Adrenal gland (tissue), 12 donors: Measurements from ENCODE around the gene PIK3CB. TPM values are rescaled to one million over a fixed set of nuclear protein-coding genes. Genes with fewer than 3 reads are reported as not detected.

Experiments used
- DNase-seq, 7 donors: peaks; one replicate each; pipeline ENCODE4 v3.0.0-alpha.2; 2019 to 2020
- H3K27ac ChIP-seq, 5 donors: fragments of 200-600 bp; sonication (generic) in 4 of 5; 1 replicate in 3 of 5; 2 replicates in 2 of 5; pipeline versions ENCODE4 v1.5.1 to v1.8.0; 2016 to 2020; ENCODE audit warnings: mild to moderate bottlenecking in 1 of 5
- H3K27me3 ChIP-seq: fragments of 200-600 bp; 2 replicates; pipeline ENCODE4 v1.8.0; 2021
- H3K36me3 ChIP-seq, 2 donors: fragments of 200-600 bp; replicated peaks in 1 of 2; 1 replicate in 1 of 2; 2 replicates in 1 of 2; pipeline versions ENCODE4 v1.5.1 to v1.8.0; 2018 to 2022
- H3K4me1 ChIP-seq, 2 donors: fragments of 200-600 bp; replicated peaks in 1 of 2; 1 replicate in 1 of 2; 2 replicates in 1 of 2; pipeline versions ENCODE4 v1.5.1 to v1.8.0; 2018 to 2021
- H3K4me3 ChIP-seq, 4 donors: fragments of 200-600 bp; sonication (generic) in 3 of 4; one replicate each; pipeline ENCODE4 v1.5.1; 2016 to 2018
- H3K9me3 ChIP-seq, 3 donors: fragments of 200-600 bp; sonication (generic) in 1 of 3; replicated peaks in 1 of 3; 1 replicate in 2 of 3; 2 replicates in 1 of 3; pipeline versions ENCODE4 v1.5.1 to v1.8.0; 2016 to 2021
- POLR2A ChIP-seq, 2 donors: fragments of 450-650 bp; IDR thresholded peaks; one replicate each; pipeline ENCODE4 v1.6.1; 2017; ENCODE audit warnings: antibody characterized with exemption in 2 of 2, mild to moderate bottlenecking in 2 of 2, moderate library complexity in 1 of 2
- WGBS, 4 donors: extraction: QIAGEN DNeasy Blood & Tissue Kit in 2 of 4; methylation state at CpG; one replicate each; pipeline versions ENCODE4 v1.1.5 to v1.1.7; 2013 to 2017; 5-methylcytosine and 5-hydroxymethylcytosine counted together
- intact Hi-C, 2 donors: fragments of 100-400 bp; cut with DNase I; formaldehyde crosslinking; loops; one replicate each; pipeline versions ENCODE4 v1.14.1 to v1.15.0; 2022 to 2023
- polyA plus RNA-seq, 3 donors: library from polyadenylated mRNA; stranded (reverse); fragments of 200-250 nt in 2 of 3; fragments of 350-450 nt in 1 of 3; fragmentation: Illumina TruSeq in 1 of 3; extraction: RNeasy Lipid Tissue Mini Kit (QIAGEN cat#74804) in 1 of 3; gene quantifications; one replicate each; pipeline ENCODE4 v1.2.3, GENCODE V29; 2013 to 2014
- total RNA-seq, 9 donors: library from RNA; depleted of rRNA in 4 of 9; stranded (reverse); fragments of >200 nt in 4 of 9; fragments of 120-200 nt in 1 of 9; fragmentation: NEBNext Ultra II Directional in 1 of 9; extraction: Animal tissue kit (Norgen Biotek cat#: 25700) in 1 of 9; gene quantifications; one replicate each; pipeline versions ENCODE4 v1.1.0 to v1.2.4, GENCODE V29; 2013 to 2023
- TF ChIP-seq, protein P1 (sequence below), 6 experiments: fragments of 450-650 bp in 4 of 6; fragments of 200-600 bp in 2 of 6; sonication (generic) in 1 of 6; IDR thresholded peaks; 1 replicate in 5 of 6; 2 replicates in 1 of 6; pipeline versions ENCODE4 v1.5.1 to v1.8.0; 2016 to 2021; ENCODE audit warnings: antibody characterized with exemption in 6 of 6, mild to moderate bottlenecking in 2 of 6, moderate library complexity in 1 of 6
- donor health status: healthy with polysubstance abuse.
- donor health status: Bipolar disorder and iron deficiency.
- donor health status: DM: yes; HTN: yes; CAD: no.
- donor health status: DM: no; HTN: no; CAD: no.
- donor health status: DM: no; HTN: no; CAD: no.
- donor health status: DM: yes; HTN: yes; CAD: no.

Gene PIK3CB
- total and polyA plus RNA-seq, 12 donors: 4.6 to 26.0 (median 15.5) TPM

DNA sequence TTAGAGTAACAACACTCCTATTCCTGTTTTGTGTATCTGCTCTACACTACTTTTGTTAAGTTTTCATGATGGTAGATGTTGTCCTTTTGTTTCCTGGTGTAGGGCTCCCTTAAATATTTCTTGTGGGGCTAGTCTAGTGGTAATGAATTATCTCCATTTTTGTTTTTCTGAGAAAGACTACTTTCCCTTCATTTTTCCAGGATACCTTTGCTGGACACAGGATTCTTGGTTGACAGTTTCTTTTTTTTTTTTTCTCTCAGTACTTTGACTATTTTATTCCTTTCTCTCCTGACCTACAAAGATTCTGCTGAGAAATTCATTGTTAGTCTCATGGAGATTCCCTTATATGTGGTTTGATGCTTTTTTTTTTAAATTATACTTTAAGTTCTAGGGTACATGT is 188.2 kb downstream of the PIK3CB start:
- Histone ChIP-seq H3K9me3 (peaks cover 0 to 17% (median 0%) of the 10 kb centered on the region in 3 donors), H3K27ac (no peak overlapping the region), H3K27me3 (no peaks in the 10 kb centered on the region), H3K4me1 (no peaks in the 10 kb centered on the region), H3K36me3 (peaks cover 0 to 10% of the 10 kb centered on the region in 2 donors), H3K4me3 (no peak overlapping the region)
- no peak for DNase-seq
- intact Hi-C loops: no loop called here
- no peak for TF ChIP-seq POLR2A (IDR thresholded peaks at IDR 0.05)
- TF ChIP-seq, protein P1, sequence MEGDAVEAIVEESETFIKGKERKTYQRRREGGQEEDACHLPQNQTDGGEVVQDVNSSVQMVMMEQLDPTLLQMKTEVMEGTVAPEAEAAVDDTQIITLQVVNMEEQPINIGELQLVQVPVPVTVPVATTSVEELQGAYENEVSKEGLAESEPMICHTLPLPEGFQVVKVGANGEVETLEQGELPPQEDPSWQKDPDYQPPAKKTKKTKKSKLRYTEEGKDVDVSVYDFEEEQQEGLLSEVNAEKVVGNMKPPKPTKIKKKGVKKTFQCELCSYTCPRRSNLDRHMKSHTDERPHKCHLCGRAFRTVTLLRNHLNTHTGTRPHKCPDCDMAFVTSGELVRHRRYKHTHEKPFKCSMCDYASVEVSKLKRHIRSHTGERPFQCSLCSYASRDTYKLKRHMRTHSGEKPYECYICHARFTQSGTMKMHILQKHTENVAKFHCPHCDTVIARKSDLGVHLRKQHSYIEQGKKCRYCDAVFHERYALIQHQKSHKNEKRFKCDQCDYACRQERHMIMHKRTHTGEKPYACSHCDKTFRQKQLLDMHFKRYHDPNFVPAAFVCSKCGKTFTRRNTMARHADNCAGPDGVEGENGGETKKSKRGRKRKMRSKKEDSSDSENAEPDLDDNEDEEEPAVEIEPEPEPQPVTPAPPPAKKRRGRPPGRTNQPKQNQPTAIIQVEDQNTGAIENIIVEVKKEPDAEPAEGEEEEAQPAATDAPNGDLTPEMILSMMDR (IDR thresholded peaks at IDR 0.05): no peak

DNA sequence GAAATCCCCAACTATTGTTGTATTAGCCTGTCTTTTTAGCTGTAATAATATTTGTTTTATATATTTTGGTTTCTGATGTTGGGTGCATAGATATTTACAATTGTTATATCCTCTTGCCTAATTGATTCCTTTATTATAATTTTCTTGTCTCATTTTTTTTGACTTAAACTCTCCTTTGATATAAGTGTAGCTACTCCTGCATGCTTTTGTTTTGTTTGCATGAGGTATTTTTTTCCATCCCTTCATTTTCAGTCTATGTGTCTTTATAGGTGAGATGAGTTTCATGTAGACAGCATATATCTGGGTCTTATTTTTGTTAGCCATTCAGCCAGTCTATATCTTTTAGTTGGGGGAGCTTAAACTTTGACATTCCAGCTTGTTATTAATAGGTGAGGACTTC is 188.7 kb downstream of the PIK3CB start:
- H3K27me3 ChIP-seq: no peaks in the 10 kb centered on the region
- H3K4me1 ChIP-seq: no peaks in the 10 kb centered on the region
- H3K4me3 ChIP-seq: no peak overlapping the region
- H3K27ac ChIP-seq: no peak overlapping the region
- TF ChIP-seq, protein P1 (IDR thresholded peaks at IDR 0.05): no peak
- no peak for TF ChIP-seq POLR2A (IDR thresholded peaks at IDR 0.05)
- no peak for DNase-seq
- H3K9me3 ChIP-seq: peaks cover 0 to 17% (median 0%) of the 10 kb centered on the region in 3 donors
- peaks cover 0 to 10% of the 10 kb centered on the region in 2 donors for H3K36me3 ChIP-seq
- intact Hi-C loops: no loop called here

DNA sequence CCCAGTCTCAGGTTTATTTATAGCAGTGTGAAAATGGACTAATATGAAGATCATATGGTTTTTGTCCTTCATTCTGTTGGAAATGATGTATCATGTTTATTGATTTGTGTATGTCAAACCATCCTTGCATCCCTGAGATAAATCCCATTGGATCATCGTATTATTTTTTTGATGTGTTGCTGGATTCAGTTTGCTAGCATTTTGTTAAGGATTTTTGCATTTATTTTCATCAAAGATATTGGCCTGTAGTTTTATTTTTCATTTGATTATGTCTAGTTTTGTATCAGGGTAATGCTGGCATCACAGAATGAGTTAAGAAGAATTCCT is 191.8 kb downstream of the PIK3CB start:
- Histone ChIP-seq H3K27ac (no peak overlapping the region), H3K4me3 (no peak overlapping the region), H3K4me1 (no peaks in the 10 kb centered on the region), H3K36me3 (no peaks in the 10 kb centered on the region), H3K27me3 (no peaks in the 10 kb centered on the region), H3K9me3 (peaks cover 0 to 17% (median 0%) of the 10 kb centered on the region in 3 donors)
- 94 to 97% (median 96%) methylated on average over 1 of the region's 1 CpG for WGBS, 4 donors
- no peak for TF ChIP-seq POLR2A (IDR thresholded peaks at IDR 0.05)
- TF ChIP-seq, protein P1 (IDR thresholded peaks at IDR 0.05): no peak
- intact Hi-C loops: no loop called here
- no peak for DNase-seq

DNA sequence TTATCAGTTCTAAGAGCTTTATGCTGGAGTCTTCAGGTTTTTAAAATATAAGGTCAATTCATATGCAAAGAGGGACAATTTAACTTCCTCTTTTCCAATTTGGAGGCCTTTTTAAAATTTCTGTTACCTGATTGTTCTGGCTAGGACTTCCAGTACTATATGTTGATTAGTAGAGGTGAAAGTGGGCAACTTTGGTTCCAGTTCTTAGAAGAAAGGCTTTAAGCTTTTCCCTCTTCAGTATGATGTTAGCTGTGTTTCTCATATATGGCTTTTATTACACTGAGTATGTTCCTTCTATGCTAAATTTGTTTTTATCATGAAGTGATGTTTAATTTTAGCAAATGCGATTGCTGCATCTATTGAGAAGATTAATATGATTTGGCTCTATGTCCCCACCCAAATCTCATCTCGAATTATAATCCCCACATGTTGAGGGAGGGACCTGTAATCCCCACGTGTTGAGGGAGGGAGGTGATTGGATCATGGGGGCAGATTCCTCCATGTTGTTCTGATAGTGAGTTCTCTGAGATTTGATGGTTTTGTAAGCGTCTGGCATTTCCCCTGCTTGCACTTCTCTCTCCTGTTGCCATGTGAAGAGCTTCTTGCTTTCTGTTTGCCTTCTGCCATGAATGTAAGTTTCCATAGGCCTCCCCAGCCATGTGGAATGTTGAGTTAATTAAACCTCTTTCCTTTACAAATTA is 192.4 kb downstream of the PIK3CB start:
- no peaks in the 10 kb centered on the region for H3K36me3 ChIP-seq
- TF ChIP-seq POLR2A (IDR thresholded peaks at IDR 0.05): no peak
- TF ChIP-seq, protein P1 (IDR thresholded peaks at IDR 0.05): no peak
- intact Hi-C loops: no loop called here
- peaks cover 0 to 17% (median 0%) of the 10 kb centered on the region in 3 donors for H3K9me3 ChIP-seq
- no peaks in the 10 kb centered on the region for H3K4me1 ChIP-seq
- 76 to 89% (median 84%) methylated on average over 4 of the region's 4 CpGs for WGBS, 4 donors
- H3K27ac ChIP-seq: no peak overlapping the region
- H3K4me3 ChIP-seq: no peak overlapping the region
- DNase-seq: no peak
- H3K27me3 ChIP-seq: no peaks in the 10 kb centered on the region
